Measurements from ENCODE around the gene CFAP300.

- TF ChIP-seq CTCF (conservative IDR thresholded peaks at IDR 0.05; ENCODE audit: low read depth, low read length) (no peak), EZH2 (IDR thresholded peaks at IDR 0.05; ENCODE audit: low read length, unreplicated experiment) (no peak), EZH2phosphoT487 (IDR thresholded peaks at IDR 0.05; ENCODE audit: borderline replicate concordance, low read length) (no peak)
Measured at GRCh38 chr11:102115557-102115956, 68.3 kb downstream of the CFAP300 start.

All from PC-3 (cell line).